SK-N-SH (cell line): ENCODE results near the gene FAM131A. TPM values are rescaled to one million over a fixed set of nuclear protein-coding genes. Genes with fewer than 3 reads are reported as not detected.

Experiments
- CTCF ChIA-PET: fragments of 300-600, 350-600 bp; formaldehyde crosslinking; extraction: SDS; loops from one replicate; lab custom pipeline; 2021; lab: Yijun Ruan, JAX
- POLR2A ChIA-PET: fragments of 350-600 bp; sonication (Branson Sonifier 250); formaldehyde crosslinking; extraction: SDS; loops from one replicate; lab custom pipeline; 2020; ENCODE audit warnings: antibody characterized with exemption, inconsistent platforms; lab: Yijun Ruan, JAX
- DNase-seq: peaks from one replicate; pipeline ENCODE4 v3.0.0; 2012
- H2AFZ ChIP-seq: fragments of 200-600 bp; sonication (generic); 2 replicates; pipeline ENCODE4 v1.8.1; 2016; ENCODE audit warnings: antibody characterized with exemption, mild to moderate bottlenecking, low read depth
- H3F3A ChIP-seq: fragments of 200-600 bp; sonication (generic); replicated peaks from 2 replicates; pipeline ENCODE3; 2016; ENCODE audit warnings: antibody characterized with exemption, mild to moderate bottlenecking; ENCODE audit not compliant: insufficient read depth
- H3K27ac ChIP-seq, 2 experiments: fragments of 200-500 bp in 1 of 2; fragments of 200-600 bp in 1 of 2; sonication (Bioruptor generic) in 1 of 2; sonication (generic), shearing (Covaris generic) in 1 of 2; 2 replicates each; pipeline versions ENCODE4 v1.5.1 to v1.6.1; 2014 to 2016; ENCODE audit warnings: low read depth in 2 of 2, inconsistent platforms in 1 of 2, low read length in 1 of 2, mild to moderate bottlenecking in 1 of 2, mixed read lengths in 1 of 2
- H3K27me3 ChIP-seq: fragments of 200-600 bp; sonication (generic), shearing (Covaris generic); 2 replicates; pipeline ENCODE4 v1.6.1; 2016; ENCODE audit warnings: mixed run types; ENCODE audit not compliant: insufficient read depth
- H3K36me3 ChIP-seq, 2 experiments: fragments of 200-500 bp in 1 of 2; fragments of 200-600 bp in 1 of 2; sonication (Bioruptor generic) in 1 of 2; sonication (generic) in 1 of 2; replicated peaks in 1 of 2; 2 replicates each; pipeline versions ENCODE3 to v1.5.1; 2014 to 2016; ENCODE audit warnings: low read length in 1 of 2, mild to moderate bottlenecking in 1 of 2; ENCODE audit not compliant: insufficient read depth in 2 of 2, control insufficient read depth in 1 of 2
- H3K4me1 ChIP-seq, 2 experiments: fragments of 200-500 bp in 1 of 2; fragments of 200-600 bp in 1 of 2; sonication (Bioruptor generic) in 1 of 2; sonication (generic), shearing (Covaris generic) in 1 of 2; 2 replicates each; pipeline versions ENCODE4 v1.5.1 to v1.6.1; 2014 to 2016; ENCODE audit warnings: low read depth in 1 of 2, low read length in 1 of 2, mixed run types in 1 of 2; ENCODE audit not compliant: insufficient read depth in 2 of 2, control insufficient read depth in 1 of 2
- H3K4me2 ChIP-seq: fragments of 200-600 bp; sonication (generic), shearing (Covaris generic); 2 replicates; pipeline ENCODE4 v1.6.1; 2017; ENCODE audit warnings: mixed run types
- H3K4me3 ChIP-seq, 2 experiments: fragments of 200-500 bp in 1 of 2; fragments of 200-600 bp in 1 of 2; sonication (Bioruptor generic) in 1 of 2; sonication (generic), shearing (Covaris generic) in 1 of 2; 2 replicates each; pipeline versions ENCODE4 v1.5.1 to v1.8.1; 2014 to 2016; ENCODE audit warnings: low read depth in 2 of 2, inconsistent platforms in 1 of 2, low read length in 1 of 2, mild to moderate bottlenecking in 1 of 2, mixed read lengths in 1 of 2, moderate library complexity in 1 of 2
- H3K79me2 ChIP-seq: fragments of 200-600 bp; sonication (generic); 2 replicates; pipeline ENCODE4 v1.8.1; 2017; ENCODE audit warnings: mild to moderate bottlenecking; ENCODE audit not compliant: insufficient read depth
- H3K9ac ChIP-seq: fragments of 200-600 bp; sonication (generic); 2 replicates; pipeline ENCODE4 v1.6.1; 2017; ENCODE audit warnings: mixed run types
- H3K9me2 ChIP-seq: fragments of 200-600 bp; sonication (generic); 2 replicates; pipeline ENCODE4 v1.6.1; 2017; ENCODE audit warnings: mixed run types
- H3K9me3 ChIP-seq: fragments of 200-600 bp; sonication (generic); 2 replicates; pipeline ENCODE4 v1.6.1; 2017; ENCODE audit warnings: mixed run types, mild to moderate bottlenecking, moderate library complexity
- H4K20me1 ChIP-seq: fragments of 200-600 bp; sonication (generic); 2 replicates; pipeline ENCODE4 v1.6.1; 2017; ENCODE audit warnings: mild to moderate bottlenecking, mixed run types; ENCODE audit not compliant: insufficient read depth
- ELF1 ChIP-seq: IDR thresholded peaks from 2 replicates; pipeline ENCODE4 v1.4.0; 2012
- EP300 ChIP-seq, 2 experiments: IDR thresholded peaks; 2 replicates each; pipeline versions ENCODE4 v1.4.0 to v1.6.1; 2012; ENCODE audit warnings: borderline replicate concordance in 1 of 2, low read depth in 1 of 2, low read length in 1 of 2
- FOSL2 ChIP-seq: IDR thresholded peaks from 2 replicates; pipeline ENCODE4 v1.4.0; 2012; ENCODE audit warnings: low read depth, mild to moderate bottlenecking, moderate library complexity, borderline replicate concordance
- FOXJ3 ChIP-seq: sonication (generic); formaldehyde crosslinking; IDR thresholded peaks from 2 replicates; pipeline ENCODE4 v1.5.1; 2020; ENCODE audit warnings: mild to moderate bottlenecking, missing genetic modification reagents
- FOXM1 ChIP-seq: IDR thresholded peaks from 2 replicates; pipeline ENCODE4 v1.4.0; 2012; ENCODE audit warnings: low read depth, mild to moderate bottlenecking
- GABPA ChIP-seq: IDR thresholded peaks from 2 replicates; pipeline ENCODE4 v1.4.0; 2012; ENCODE audit warnings: low read depth, mild to moderate bottlenecking
- GATA2 ChIP-seq: sonication (generic); formaldehyde crosslinking; IDR thresholded peaks from 2 replicates; pipeline ENCODE4 v1.5.0; 2020; ENCODE audit warnings: mild to moderate bottlenecking, missing genetic modification reagents
- JUND ChIP-seq: IDR thresholded peaks from 2 replicates; pipeline ENCODE4 v1.4.0; 2012
- NFIC ChIP-seq: IDR thresholded peaks from 2 replicates; pipeline ENCODE4 v1.4.0; 2012; ENCODE audit warnings: borderline replicate concordance
- RAD21 ChIP-seq: IDR thresholded peaks from 2 replicates; pipeline ENCODE4 v1.6.1; 2012; ENCODE audit warnings: mild to moderate bottlenecking, low read length
- RCOR1 ChIP-seq: fragments of 150-350 bp; IDR thresholded peaks from 2 replicates; pipeline ENCODE4 v1.6.1; 2017; ENCODE audit warnings: antibody characterized with exemption, low read length
- RXRA ChIP-seq: IDR thresholded peaks from 2 replicates; pipeline ENCODE4 v1.4.0; 2012; ENCODE audit warnings: low read depth, mild to moderate bottlenecking, borderline replicate concordance
- SIN3A ChIP-seq: IDR thresholded peaks from 2 replicates; pipeline ENCODE4 v1.6.1; 2012; ENCODE audit warnings: low read depth, mild to moderate bottlenecking, low read length, moderate library complexity, borderline replicate concordance
- SMC3 ChIP-seq: IDR thresholded peaks from 2 replicates; pipeline ENCODE4 v1.6.1; 2012; ENCODE audit warnings: low read depth, low read length, improper control_type of control experiment
- TEAD4 ChIP-seq: IDR thresholded peaks from 2 replicates; pipeline ENCODE4 v1.4.0; 2012; ENCODE audit warnings: mild to moderate bottlenecking, borderline replicate concordance; ENCODE audit not compliant: insufficient read depth
- YY1 ChIP-seq: IDR thresholded peaks from 2 replicates; pipeline ENCODE4 v1.4.0; 2012; ENCODE audit warnings: low read depth, mild to moderate bottlenecking
- ZBTB33 ChIP-seq: IDR thresholded peaks from 2 replicates; pipeline ENCODE4 v1.4.0; 2012; ENCODE audit warnings: low read depth, borderline replicate concordance
- WGBS: methylation state at CpG from one replicate; pipeline ENCODE4 v1.1.6; 2017; ENCODE audit warnings: low lambda C conversion rate; 5-methylcytosine and 5-hydroxymethylcytosine counted together
- polyA plus RNA-seq, 3 experiments: library from polyadenylated mRNA; depleted of rRNA; stranded (reverse); fragments of >200 nt; gene quantifications; 2 replicates each; pipeline ENCODE4 v1.2.3, GENCODE V29; 2012
- TF ChIP-seq, protein P1 (sequence below): IDR thresholded peaks from 2 replicates; pipeline ENCODE4 v1.4.0; 2012; ENCODE audit warnings: low read depth
- TF ChIP-seq, protein P2 (sequence below): fragments of 200-600 bp; sonication (generic); IDR thresholded peaks from 2 replicates; pipeline ENCODE4 v1.6.1; 2017; ENCODE audit warnings: antibody characterized with exemption, mild to moderate bottlenecking, moderate library complexity
- TF ChIP-seq, protein P3 (sequence below): fragments of 150-350 bp; IDR thresholded peaks from 2 replicates; pipeline ENCODE4 v1.6.1; 2016; ENCODE audit warnings: mild to moderate bottlenecking, low read depth, low read length

FAM131A gene
- polyA plus RNA-seq, 1 of the 3 experiments (the other 2 are of a cell fraction): 31.6 TPM

DNA sequence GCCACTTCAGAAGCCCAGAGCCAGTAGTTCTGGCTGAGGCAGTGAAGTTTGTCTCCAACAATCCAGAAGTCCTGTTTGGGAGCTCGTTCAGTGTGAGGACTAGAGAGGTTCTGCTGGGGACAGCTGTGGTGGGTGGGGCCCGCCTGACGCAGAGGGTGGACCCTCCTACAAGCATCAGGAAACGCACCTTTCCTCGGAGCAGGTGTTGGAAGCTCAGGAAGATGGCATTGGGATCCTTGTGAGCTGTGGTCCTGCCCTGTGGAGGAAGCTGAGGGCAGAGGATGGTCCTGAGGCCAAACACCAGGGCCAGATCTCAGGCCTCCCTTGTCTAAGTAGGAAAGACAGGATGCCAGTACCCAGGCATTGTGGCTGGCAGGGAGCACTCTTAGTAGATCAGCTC lies 35.5 kb downstream of the FAM131A start:
- Histone ChIP-seq H3K9ac (no peak overlapping the region), H3K4me1 (peaks cover 0 to 24% of the 10 kb centered on the region in 2 experiments; a peak in 3 of 4 replicates), H3F3A (peaks cover 30% of the 10 kb centered on the region), H3K9me2 (no peaks in the 10 kb centered on the region), H3K4me2 (no peak overlapping the region), H3K79me2 (no peaks in the 10 kb centered on the region), H3K4me3 (no peak overlapping the region), H3K27ac (no peak overlapping the region), H4K20me1 (peaks cover 18% of the 10 kb centered on the region), H2AFZ (no peak overlapping the region), H3K27me3 (no peaks in the 10 kb centered on the region), H3K9me3 (no peaks in the 10 kb centered on the region), H3K36me3 (peaks cover 10 to 16% of the 10 kb centered on the region in 2 experiments)
- DNase-seq: no peak
- ChIA-PET POLR2A (no interaction called here), CTCF (interaction anchor here (1.0 to 11.1 kb wide), 13 partner anchors 9 to 413 kb away, joined by 3 to 165 read pairs (median 14); no protein-coding TSS in a partner anchor)
- 87% methylated on average over 5 of the region's 5 CpGs for WGBS
- TF ChIP-seq, protein P1, sequence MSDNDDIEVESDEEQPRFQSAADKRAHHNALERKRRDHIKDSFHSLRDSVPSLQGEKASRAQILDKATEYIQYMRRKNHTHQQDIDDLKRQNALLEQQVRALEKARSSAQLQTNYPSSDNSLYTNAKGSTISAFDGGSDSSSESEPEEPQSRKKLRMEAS: no peak
- no peak for TF ChIP-seq RAD21
- TF ChIP-seq SIN3A: no peak
- no peak for TF ChIP-seq ZBTB33
- no peak for TF ChIP-seq FOXM1
- TF ChIP-seq SMC3: no peak

- no peaks in the 10 kb centered on the region for H3K9me2 ChIP-seq
- H3K9me3 ChIP-seq: no peaks in the 10 kb centered on the region
- H3K36me3 ChIP-seq: peaks cover 7 to 11% of the 10 kb centered on the region in 2 experiments
- H2AFZ ChIP-seq: no peak overlapping the region
- H3K4me2 ChIP-seq: no peak overlapping the region
- CTCF ChIA-PET: interaction anchor here (0.7 to 11.1 kb wide), 11 partner anchors 8 to 188 kb away, joined by 3 to 165 read pairs (median 21); partner anchors contain the start of gene EPHB3
- POLR2A ChIA-PET: no interaction called here
- no peak for DNase-seq
- H3F3A ChIP-seq: peaks cover 25% of the 10 kb centered on the region
- H3K4me1 ChIP-seq: peaks cover 0 to 19% of the 10 kb centered on the region in 2 experiments; a peak in 3 of 4 replicates
- 74% methylated on average over 3 of the region's 6 CpGs for WGBS
- no peak overlapping the region for H3K4me3 ChIP-seq
- TF ChIP-seq TEAD4: no peak
- no peak for TF ChIP-seq FOXJ3 (CRISPR knock-in tag)
- TF ChIP-seq GABPA: no peak
- TF ChIP-seq YY1: no peak
- no peak for TF ChIP-seq GATA2 (CRISPR knock-in tag)
- TF ChIP-seq ZBTB33: no peak
- no peak for TF ChIP-seq EP300 (IDR thresholded peaks at IDR 0.05; ENCODE audit: borderline replicate concordance in 1 of 2, low read depth in 1 of 2, low read length in 1 of 2)
- TF ChIP-seq NFIC: no peak
- TF ChIP-seq RXRA: no peak
- TF ChIP-seq RCOR1: no peak
- TF ChIP-seq, protein P2, sequence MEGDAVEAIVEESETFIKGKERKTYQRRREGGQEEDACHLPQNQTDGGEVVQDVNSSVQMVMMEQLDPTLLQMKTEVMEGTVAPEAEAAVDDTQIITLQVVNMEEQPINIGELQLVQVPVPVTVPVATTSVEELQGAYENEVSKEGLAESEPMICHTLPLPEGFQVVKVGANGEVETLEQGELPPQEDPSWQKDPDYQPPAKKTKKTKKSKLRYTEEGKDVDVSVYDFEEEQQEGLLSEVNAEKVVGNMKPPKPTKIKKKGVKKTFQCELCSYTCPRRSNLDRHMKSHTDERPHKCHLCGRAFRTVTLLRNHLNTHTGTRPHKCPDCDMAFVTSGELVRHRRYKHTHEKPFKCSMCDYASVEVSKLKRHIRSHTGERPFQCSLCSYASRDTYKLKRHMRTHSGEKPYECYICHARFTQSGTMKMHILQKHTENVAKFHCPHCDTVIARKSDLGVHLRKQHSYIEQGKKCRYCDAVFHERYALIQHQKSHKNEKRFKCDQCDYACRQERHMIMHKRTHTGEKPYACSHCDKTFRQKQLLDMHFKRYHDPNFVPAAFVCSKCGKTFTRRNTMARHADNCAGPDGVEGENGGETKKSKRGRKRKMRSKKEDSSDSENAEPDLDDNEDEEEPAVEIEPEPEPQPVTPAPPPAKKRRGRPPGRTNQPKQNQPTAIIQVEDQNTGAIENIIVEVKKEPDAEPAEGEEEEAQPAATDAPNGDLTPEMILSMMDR: no peak
- TF ChIP-seq, protein P3, sequence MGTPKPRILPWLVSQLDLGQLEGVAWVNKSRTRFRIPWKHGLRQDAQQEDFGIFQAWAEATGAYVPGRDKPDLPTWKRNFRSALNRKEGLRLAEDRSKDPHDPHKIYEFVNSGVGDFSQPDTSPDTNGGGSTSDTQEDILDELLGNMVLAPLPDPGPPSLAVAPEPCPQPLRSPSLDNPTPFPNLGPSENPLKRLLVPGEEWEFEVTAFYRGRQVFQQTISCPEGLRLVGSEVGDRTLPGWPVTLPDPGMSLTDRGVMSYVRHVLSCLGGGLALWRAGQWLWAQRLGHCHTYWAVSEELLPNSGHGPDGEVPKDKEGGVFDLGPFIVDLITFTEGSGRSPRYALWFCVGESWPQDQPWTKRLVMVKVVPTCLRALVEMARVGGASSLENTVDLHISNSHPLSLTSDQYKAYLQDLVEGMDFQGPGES: no peak
- TF ChIP-seq ELF1: no peak
- no peak for TF ChIP-seq FOSL2
- TF ChIP-seq JUND: no peak
- TF ChIP-seq SMC3: no peak
- H3K27me3 ChIP-seq: no peaks in the 10 kb centered on the region
- no peak overlapping the region for H3K9ac ChIP-seq
- peaks cover 13% of the 10 kb centered on the region for H4K20me1 ChIP-seq
- no peak overlapping the region for H3K27ac ChIP-seq
- no peaks in the 10 kb centered on the region for H3K79me2 ChIP-seq
Observed at GRCh38 chr3:184373422-184373821, 36.0 kb downstream of the FAM131A start.
